GM12878 (cell line): ENCODE measurements around the gene PLB1. TPM values are rescaled to one million over a fixed set of nuclear protein-coding genes. Genes with fewer than 3 reads are reported as not detected.

Experiments
- ATAC-seq: fragments of 200-7000 bp; cut with Tn5 transposase; 3 replicates; pipeline ENCODE4 v1.9.1; 2020; ENCODE audit warnings: mild to moderate bottlenecking, moderate library complexity
- BruUV-seq: library from RNA; stranded (reverse); fragments of 400-500 nt; replicated peaks from 2 replicates; lab custom pipeline; 2021; lab: Mats Ljungman, UMichigan
- CTCF ChIA-PET: fragments of 300-600 bp; sonication (Branson Sonifier 250); formaldehyde crosslinking; extraction: SDS; loops from one replicate; lab custom pipeline; 2021; ENCODE audit warnings: inconsistent platforms; lab: Yijun Ruan, JAX
- POLR2A ChIA-PET: fragments of 350-600 bp; formaldehyde crosslinking; extraction: SDS; loops from one replicate; lab custom pipeline; 2021; ENCODE audit warnings: inconsistent platforms; lab: Charles Lee
- RAD21 ChIA-PET: fragments of 300-600 bp; sonication (Branson Sonifier 250); formaldehyde crosslinking; loops from one replicate; lab custom pipeline; 2023; ENCODE audit warnings: antibody characterized with exemption; ENCODE audit not compliant: unreplicated experiment; lab: Charles Lee
- SMC1A ChIA-PET: fragments of 300-600 bp; sonication (Branson Sonifier 250); formaldehyde crosslinking; loops from one replicate; lab custom pipeline; 2023; ENCODE audit not compliant: unreplicated experiment, uncharacterized antibody; lab: Charles Lee
- DNase-seq: peaks from one replicate; pipeline ENCODE4 v3.0.0-alpha.2; 2011; ENCODE audit warnings: low read depth, low spot score
- FAIRE-seq: peaks from 3 replicates; lab custom pipeline; 2011; peaks lifted over from hg19 to GRCh38; lab: Jason Lieb, UNC
- H2AFZ ChIP-seq: 2 replicates; pipeline ENCODE4 v1.6.0; 2011; ENCODE audit warnings: low read depth, low read length, control low read depth; ENCODE audit not compliant: control insufficient read depth
- H3K27ac ChIP-seq: 2 replicates; pipeline ENCODE4 v1.5.1; 2011; ENCODE audit warnings: control low read depth; ENCODE audit not compliant: control insufficient read depth, insufficient read depth
- H3K27me3 ChIP-seq, 2 experiments: replicated peaks in 1 of 2; 2 replicates each; pipeline versions ENCODE4 v1.6.0 to v1.6.1; 2011; ENCODE audit warnings: low read length in 1 of 2; ENCODE audit not compliant: control insufficient read depth in 2 of 2, insufficient read depth in 2 of 2
- H3K36me3 ChIP-seq, 2 experiments: 2 replicates each; pipeline ENCODE4 v1.5.1; 2011; ENCODE audit warnings: low read length in 1 of 2; ENCODE audit not compliant: control insufficient read depth in 2 of 2, insufficient read depth in 2 of 2
- H3K4me1 ChIP-seq: 2 replicates; pipeline ENCODE4 v1.6.1; 2011; ENCODE audit warnings: mild to moderate bottlenecking, low read length, moderate library complexity, mixed read lengths; ENCODE audit not compliant: control insufficient read depth, insufficient read depth
- H3K4me2 ChIP-seq: 2 replicates; pipeline ENCODE4 v1.6.0; 2011; ENCODE audit warnings: control low read depth; ENCODE audit not compliant: control insufficient read depth, insufficient read depth
- H3K4me3 ChIP-seq: fragments of 200-600 bp; sonication (generic); 2 replicates; pipeline ENCODE4 v1.5.1; 2016
- H3K79me2 ChIP-seq: 2 replicates; pipeline ENCODE4 v1.6.0; 2011; ENCODE audit warnings: low read length; ENCODE audit not compliant: control insufficient read depth, insufficient read depth
- H3K9ac ChIP-seq: 2 replicates; pipeline ENCODE4 v1.8.0; 2011; ENCODE audit warnings: low read length, control low read depth, mixed read lengths; ENCODE audit not compliant: control insufficient read depth, insufficient read depth
- H3K9me3 ChIP-seq: replicated peaks from 3 replicates; pipeline ENCODE4 v1.5.1; 2011; ENCODE audit warnings: mild to moderate bottlenecking, low read length; ENCODE audit not compliant: control insufficient read depth, insufficient read depth
- H4K20me1 ChIP-seq: 2 replicates; pipeline ENCODE4 v1.6.0; 2011; ENCODE audit not compliant: control insufficient read depth, insufficient read depth
- ESRRA ChIP-seq: IDR thresholded peaks from 2 replicates; pipeline ENCODE4 v1.6.1; 2012; ENCODE audit warnings: mild to moderate bottlenecking, low read length, improper control_type of control experiment
- EZH2 ChIP-seq: IDR thresholded peaks from 2 replicates; pipeline ENCODE4 v1.6.1; 2012; ENCODE audit warnings: low read depth, mild to moderate bottlenecking, control low read depth, inconsistent platforms, low read length, borderline replicate concordance; ENCODE audit not compliant: control insufficient read depth
- HDAC6 ChIP-seq: fragments of 200-600 bp; sonication (generic); IDR thresholded peaks from one replicate; pipeline ENCODE4 v1.8.0; 2017; ENCODE audit warnings: antibody characterized with exemption; ENCODE audit not compliant: unreplicated experiment
- LARP7 ChIP-seq: fragments of 450-650 bp; IDR thresholded peaks from 2 replicates; pipeline ENCODE4 v1.6.1; 2017; ENCODE audit warnings: mild to moderate bottlenecking
- MEF2A ChIP-seq: IDR thresholded peaks from 2 replicates; pipeline ENCODE4 v1.6.1; 2011; ENCODE audit warnings: low read depth, mild to moderate bottlenecking, low read length, moderate library complexity; ENCODE audit not compliant: insufficient read depth
- NBN ChIP-seq: fragments of 450-650 bp; IDR thresholded peaks from 2 replicates; pipeline ENCODE4 v1.6.1; 2016
- PAX5 ChIP-seq: IDR thresholded peaks from 2 replicates; pipeline ENCODE4 v1.6.1; 2011; ENCODE audit warnings: low read depth, low read length, borderline replicate concordance
- POLR2A ChIP-seq: IDR thresholded peaks from 2 replicates; pipeline ENCODE4 v1.6.1; 2011; ENCODE audit warnings: low read depth, mild to moderate bottlenecking, low read length
- SIN3A ChIP-seq: IDR thresholded peaks from 2 replicates; pipeline ENCODE4 v1.6.1; 2012; ENCODE audit warnings: low read depth, low read length, improper control_type of control experiment
- SPI1 ChIP-seq: IDR thresholded peaks from 2 replicates; pipeline ENCODE4 v1.6.1; 2011; ENCODE audit warnings: low read depth, mild to moderate bottlenecking, low read length, moderate library complexity, borderline replicate concordance; ENCODE audit not compliant: insufficient read depth
- SUPT20H ChIP-seq: IDR thresholded peaks from 2 replicates; pipeline ENCODE4 v1.6.1; 2011; ENCODE audit warnings: low read depth, mild to moderate bottlenecking, low read length, moderate library complexity, borderline replicate concordance; ENCODE audit not compliant: control insufficient read depth
- YY1 ChIP-seq: IDR thresholded peaks from 2 replicates; pipeline ENCODE4 v1.6.1; 2011; ENCODE audit warnings: low read depth, mild to moderate bottlenecking, low read length
- ZNF217 ChIP-seq: fragments of 450-650 bp; IDR thresholded peaks from 2 replicates; pipeline ENCODE4 v1.6.1; 2017; ENCODE audit warnings: antibody characterized with exemption, mild to moderate bottlenecking
- WGBS: methylation state at CpG from one replicate; pipeline ENCODE4 v1.1.6; 2016; ENCODE audit warnings: low lambda C conversion rate; ENCODE audit not compliant: insufficient replicate concordance, insufficient coverage; ENCODE audit errors: missing lambda C conversion rate; 5-methylcytosine and 5-hydroxymethylcytosine counted together
- in situ Hi-C: fragments of 300-500 bp; cut with MboI; formaldehyde crosslinking; loops from 9 replicates; pipeline ENCODE4 v1.14.3; 2018; ENCODE audit warnings: mixed read lengths
- intact Hi-C: fragments of 100-400 bp; cut with micrococcal nuclease; formaldehyde crosslinking; loops from one replicate; pipeline ENCODE4 v1.14.2; 2022; ENCODE audit not compliant: unreplicated experiment
- polyA plus RNA-seq, 11 experiments: library from polyadenylated mRNA; depleted of rRNA in 4 of 11; unstranded in 6 of 11; stranded (reverse) in 5 of 11; fragments of >200 nt; fragmentation: Nextera tagmentation in 4 of 11; fragmentation: Illumina TruSeq in 1 of 11; extraction: Ambion mirVana in 4 of 11; extraction: Trizol in 1 of 11; gene quantifications; 1 replicate in 1 of 11; 2 replicates in 10 of 11; pipeline versions ENCODE4 v1.2.1 to v1.2.3, GENCODE V29; 2011 to 2016; ENCODE audit warnings: inconsistent platforms in 2 of 11, missing spikeins in 2 of 11, low read depth in 1 of 11
- total RNA-seq, 4 experiments: library from RNA; depleted of rRNA in 3 of 4; stranded (reverse); fragments of >200 nt in 3 of 4; fragmentation: Illumina TruSeq in 1 of 4; extraction: Trizol in 1 of 4; gene quantifications; 2 replicates each; pipeline versions ENCODE4 v1.2.1 to v1.2.3, GENCODE V29; 2013 to 2021
- TF ChIP-seq, protein P1 (sequence below): fragments of 450-650 bp; IDR thresholded peaks from 2 replicates; pipeline ENCODE4 v1.6.1; 2016; ENCODE audit warnings: mild to moderate bottlenecking
- TF ChIP-seq, protein P2 (sequence below): fragments of 450-650 bp; IDR thresholded peaks from 2 replicates; pipeline ENCODE4 v1.6.1; 2014; ENCODE audit warnings: mild to moderate bottlenecking
- TF ChIP-seq, protein P3 (sequence below): IDR thresholded peaks from 2 replicates; pipeline ENCODE4 v1.6.1; 2012; ENCODE audit warnings: low read depth, low read length, improper control_type of control experiment
- TF ChIP-seq, protein P4 (sequence below): IDR thresholded peaks from 2 replicates; pipeline ENCODE4 v1.6.1; 2012; ENCODE audit warnings: low read length, inconsistent platforms
- TF ChIP-seq, protein P5 (sequence below): IDR thresholded peaks from 2 replicates; pipeline ENCODE4 v1.6.1; 2012; ENCODE audit warnings: low read depth, low read length, improper control_type of control experiment

PLB1 gene
- total and polyA plus RNA-seq, 10 of the 15 experiments (the other 5 are each of a cell fraction or from before 2014, with no cell fraction given): 0.03 to 0.49 (median 0.28) TPM

DNA sequence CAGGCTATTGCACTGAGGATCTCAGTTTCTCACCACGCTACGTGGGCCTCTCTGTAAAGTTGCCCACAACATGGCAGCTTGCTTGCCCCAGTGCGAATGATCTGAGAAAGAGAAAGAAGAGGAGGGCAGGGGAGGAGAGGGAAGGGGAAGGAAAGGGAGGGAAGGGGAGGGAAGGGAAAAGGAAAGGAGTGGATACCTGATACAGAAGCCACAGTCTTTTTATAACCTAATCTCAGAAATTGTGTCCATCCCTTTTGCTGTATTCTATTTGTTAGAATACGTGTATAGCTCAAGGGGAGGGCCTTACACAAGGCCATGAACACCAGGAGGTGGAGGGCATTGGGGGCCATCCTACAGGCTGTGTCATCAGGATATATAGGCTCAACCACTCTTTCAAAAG is 177.5 kb downstream of the PLB1 start (continued):
- TF ChIP-seq, protein P1, sequence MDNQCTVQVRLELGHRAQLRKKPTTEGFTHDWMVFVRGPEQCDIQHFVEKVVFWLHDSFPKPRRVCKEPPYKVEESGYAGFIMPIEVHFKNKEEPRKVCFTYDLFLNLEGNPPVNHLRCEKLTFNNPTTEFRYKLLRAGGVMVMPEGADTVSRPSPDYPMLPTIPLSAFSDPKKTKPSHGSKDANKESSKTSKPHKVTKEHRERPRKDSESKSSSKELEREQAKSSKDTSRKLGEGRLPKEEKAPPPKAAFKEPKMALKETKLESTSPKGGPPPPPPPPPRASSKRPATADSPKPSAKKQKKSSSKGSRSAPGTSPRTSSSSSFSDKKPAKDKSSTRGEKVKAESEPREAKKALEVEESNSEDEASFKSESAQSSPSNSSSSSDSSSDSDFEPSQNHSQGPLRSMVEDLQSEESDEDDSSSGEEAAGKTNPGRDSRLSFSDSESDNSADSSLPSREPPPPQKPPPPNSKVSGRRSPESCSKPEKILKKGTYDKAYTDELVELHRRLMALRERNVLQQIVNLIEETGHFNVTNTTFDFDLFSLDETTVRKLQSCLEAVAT: no peak
- TF ChIP-seq PAX5: no peak
- no peak for TF ChIP-seq ZNF217
- TF ChIP-seq, protein P2, sequence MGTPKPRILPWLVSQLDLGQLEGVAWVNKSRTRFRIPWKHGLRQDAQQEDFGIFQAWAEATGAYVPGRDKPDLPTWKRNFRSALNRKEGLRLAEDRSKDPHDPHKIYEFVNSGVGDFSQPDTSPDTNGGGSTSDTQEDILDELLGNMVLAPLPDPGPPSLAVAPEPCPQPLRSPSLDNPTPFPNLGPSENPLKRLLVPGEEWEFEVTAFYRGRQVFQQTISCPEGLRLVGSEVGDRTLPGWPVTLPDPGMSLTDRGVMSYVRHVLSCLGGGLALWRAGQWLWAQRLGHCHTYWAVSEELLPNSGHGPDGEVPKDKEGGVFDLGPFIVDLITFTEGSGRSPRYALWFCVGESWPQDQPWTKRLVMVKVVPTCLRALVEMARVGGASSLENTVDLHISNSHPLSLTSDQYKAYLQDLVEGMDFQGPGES: no peak
- TF ChIP-seq MEF2A: no peak
- TF ChIP-seq, protein P3, sequence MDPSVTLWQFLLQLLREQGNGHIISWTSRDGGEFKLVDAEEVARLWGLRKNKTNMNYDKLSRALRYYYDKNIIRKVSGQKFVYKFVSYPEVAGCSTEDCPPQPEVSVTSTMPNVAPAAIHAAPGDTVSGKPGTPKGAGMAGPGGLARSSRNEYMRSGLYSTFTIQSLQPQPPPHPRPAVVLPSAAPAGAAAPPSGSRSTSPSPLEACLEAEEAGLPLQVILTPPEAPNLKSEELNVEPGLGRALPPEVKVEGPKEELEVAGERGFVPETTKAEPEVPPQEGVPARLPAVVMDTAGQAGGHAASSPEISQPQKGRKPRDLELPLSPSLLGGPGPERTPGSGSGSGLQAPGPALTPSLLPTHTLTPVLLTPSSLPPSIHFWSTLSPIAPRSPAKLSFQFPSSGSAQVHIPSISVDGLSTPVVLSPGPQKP: no peak
- no peak for TF ChIP-seq SUPT20H
- no peak for TF ChIP-seq YY1

DNA sequence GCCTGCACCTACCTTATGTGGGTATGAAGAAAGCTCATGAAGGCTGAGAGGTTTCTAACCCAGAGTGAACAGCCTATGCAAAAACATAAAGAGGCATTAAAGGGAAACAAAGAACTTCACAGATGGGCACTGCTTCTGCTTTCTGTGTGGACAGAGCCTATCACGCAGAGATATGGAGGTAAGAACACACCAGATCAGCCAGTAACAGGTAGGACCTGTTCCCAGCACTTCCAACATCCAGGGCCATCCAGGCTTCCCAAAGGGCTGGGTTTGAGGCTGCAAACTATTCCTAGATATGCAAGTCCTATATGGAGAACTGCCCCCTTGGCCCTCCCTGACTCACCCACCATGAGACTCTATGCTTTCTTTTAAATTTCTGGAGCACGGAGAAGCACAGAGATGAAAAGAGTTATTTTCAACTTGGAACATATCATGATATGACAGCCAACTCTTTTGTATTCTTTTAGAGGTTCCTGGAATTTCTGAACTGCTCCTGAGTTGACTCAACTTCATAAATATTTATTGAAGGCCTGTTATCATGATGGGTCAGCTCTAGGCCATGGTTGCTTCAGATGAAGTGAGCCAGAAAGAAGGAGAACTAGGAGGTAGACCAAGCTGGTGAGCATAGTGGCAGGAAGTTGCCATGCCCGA is 178.3 kb downstream of the PLB1 start:
- ChIA-PET CTCF (no interaction called here), POLR2A (no interaction called here), SMC1A (no interaction called here), RAD21 (no interaction called here)
- Histone ChIP-seq H4K20me1 (no peaks in the 10 kb centered on the region), H3K27ac (no peak overlapping the region), H2AFZ (no peak overlapping the region), H3K27me3 (no peaks in the 10 kb centered on the region), H3K4me3 (no peak overlapping the region), H3K9ac (no peak overlapping the region), H3K4me1 (no peaks in the 10 kb centered on the region), H3K4me2 (no peak overlapping the region), H3K79me2 (no peaks in the 10 kb centered on the region), H3K36me3 (no peaks in the 10 kb centered on the region), H3K9me3 (no peaks in the 10 kb centered on the region; the same call in 1 of the 3 replicates)
- no peak for ATAC-seq
- 62% methylated on average over 3 of the region's 3 CpGs for WGBS
- intact Hi-C loops (no loop called here), in situ Hi-C loops (no loop called here)
- BruUV-seq: no TSS peak
- FAIRE-seq: no peak
- no peak for DNase-seq
- TF ChIP-seq, protein P4, sequence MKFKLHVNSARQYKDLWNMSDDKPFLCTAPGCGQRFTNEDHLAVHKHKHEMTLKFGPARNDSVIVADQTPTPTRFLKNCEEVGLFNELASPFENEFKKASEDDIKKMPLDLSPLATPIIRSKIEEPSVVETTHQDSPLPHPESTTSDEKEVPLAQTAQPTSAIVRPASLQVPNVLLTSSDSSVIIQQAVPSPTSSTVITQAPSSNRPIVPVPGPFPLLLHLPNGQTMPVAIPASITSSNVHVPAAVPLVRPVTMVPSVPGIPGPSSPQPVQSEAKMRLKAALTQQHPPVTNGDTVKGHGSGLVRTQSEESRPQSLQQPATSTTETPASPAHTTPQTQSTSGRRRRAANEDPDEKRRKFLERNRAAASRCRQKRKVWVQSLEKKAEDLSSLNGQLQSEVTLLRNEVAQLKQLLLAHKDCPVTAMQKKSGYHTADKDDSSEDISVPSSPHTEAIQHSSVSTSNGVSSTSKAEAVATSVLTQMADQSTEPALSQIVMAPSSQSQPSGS: no peak
- TF ChIP-seq LARP7 (no peak), HDAC6 (no peak), SIN3A (no peak), ESRRA (no peak), EZH2 (no peak), POLR2A (no peak), SPI1 (no peak), NBN (no peak)
- TF ChIP-seq, protein P5, sequence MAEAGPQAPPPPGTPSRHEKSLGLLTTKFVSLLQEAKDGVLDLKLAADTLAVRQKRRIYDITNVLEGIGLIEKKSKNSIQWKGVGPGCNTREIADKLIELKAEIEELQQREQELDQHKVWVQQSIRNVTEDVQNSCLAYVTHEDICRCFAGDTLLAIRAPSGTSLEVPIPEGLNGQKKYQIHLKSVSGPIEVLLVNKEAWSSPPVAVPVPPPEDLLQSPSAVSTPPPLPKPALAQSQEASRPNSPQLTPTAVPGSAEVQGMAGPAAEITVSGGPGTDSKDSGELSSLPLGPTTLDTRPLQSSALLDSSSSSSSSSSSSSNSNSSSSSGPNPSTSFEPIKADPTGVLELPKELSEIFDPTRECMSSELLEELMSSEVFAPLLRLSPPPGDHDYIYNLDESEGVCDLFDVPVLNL: no peak
